Natural killer cell (primary cell): ENCODE results near the gene SUSD1. TPM values are rescaled to one million over a fixed set of nuclear protein-coding genes. Genes with fewer than 3 reads are reported as not detected.

ENCODE experiments used
- ATAC-seq, 3 donors: fragments of 150-1000 bp in 2 of 3; fragments of 200-7000 bp in 1 of 3; cut with Tn5 transposase; 1 replicate in 1 of 3; 2 replicates in 2 of 3; pipeline ENCODE4 v1.10.0; 2021; ENCODE audit warnings: mild to moderate bottlenecking in 2 of 3, moderate library complexity in 2 of 3
- DNase-seq, 2 donors: peaks; one replicate each; pipeline versions ENCODE4 v3.0.0 to v3.0.0-alpha.2; 2013 to 2021; ENCODE audit warnings: mixed read lengths in 1 of 2
- H3K27ac ChIP-seq: one replicate; pipeline ENCODE4 v1.5.1; 2013; ENCODE audit warnings: mild to moderate bottlenecking, low read length
- H3K27me3 ChIP-seq: one replicate; pipeline ENCODE4 v1.6.1; 2013; ENCODE audit warnings: low read length; ENCODE audit not compliant: control insufficient read depth, insufficient read depth
- H3K36me3 ChIP-seq: one replicate; pipeline ENCODE4 v1.6.1; 2013; ENCODE audit warnings: low read length; ENCODE audit not compliant: control insufficient read depth, insufficient read depth
- H3K4me1 ChIP-seq: one replicate; pipeline ENCODE4 v1.6.1; 2013; ENCODE audit warnings: low read length; ENCODE audit not compliant: control insufficient read depth, insufficient read depth
- H3K4me3 ChIP-seq: one replicate; pipeline ENCODE4 v1.5.1; 2013; ENCODE audit warnings: low read length
- H3K9me3 ChIP-seq: one replicate; pipeline ENCODE4 v1.6.1; 2013; ENCODE audit warnings: low read length; ENCODE audit not compliant: control insufficient read depth, insufficient read depth
- H3K27ac Mint-ChIP-seq, 2 donors: one replicate each; pipeline ENCODE4 v1.8.0; 2022; ENCODE audit warnings: mild to moderate bottlenecking in 2 of 2, mixed read lengths in 2 of 2, moderate library complexity in 1 of 2
- H3K27me3 Mint-ChIP-seq, 2 donors: one replicate each; pipeline ENCODE4 v1.8.0; 2022; ENCODE audit warnings: low read depth in 2 of 2, mixed read lengths in 2 of 2
- H3K36me3 Mint-ChIP-seq: one replicate; pipeline ENCODE4 v1.8.0; 2022; ENCODE audit warnings: mixed read lengths
- H3K4me1 Mint-ChIP-seq, 2 donors: one replicate each; pipeline ENCODE4 v1.8.0; 2022; ENCODE audit warnings: mixed read lengths in 2 of 2
- H3K4me3 Mint-ChIP-seq: one replicate; pipeline ENCODE4 v1.8.0; 2022; ENCODE audit warnings: mild to moderate bottlenecking, moderate library complexity, mixed read lengths
- H3K9me3 Mint-ChIP-seq, 2 donors: one replicate each; pipeline ENCODE4 v1.8.0; 2022; ENCODE audit warnings: mixed read lengths in 2 of 2
- CTCF ChIP-seq: fragments of 200-600 bp; IDR thresholded peaks from one replicate; pipeline ENCODE4 v1.8.0; 2022; ENCODE audit warnings: antibody characterized with exemption
- WGBS: methylation state at CpG from one replicate; pipeline ENCODE4 v1.1.7; 2013; ENCODE audit warnings: missing lambda C conversion rate; ENCODE audit not compliant: insufficient coverage; 5-methylcytosine and 5-hydroxymethylcytosine counted together
- intact Hi-C: fragments of 100-400 bp; cut with micrococcal nuclease; formaldehyde crosslinking; loops from one replicate; pipeline ENCODE4 v1.14.2; 2022
- total RNA-seq, 4 donors: library from RNA; stranded (reverse); fragments of 120-200 nt in 1 of 4; gene quantifications; one replicate each; pipeline versions ENCODE4 v1.2.3 to v1.2.4, GENCODE V29; 2013 to 2022

The SUSD1 gene
- total RNA-seq, 3 donors from 2014 or later (not counting 1 experiment from before 2014, with no cell fraction given): 74.1 to 97.4 (median 86.9) TPM

GRCh38 chr9:112184221-112184620 lies 9.1 kb upstream of the SUSD1 start:
- Mint-ChIP-seq H3K36me3 (no peaks in the 10 kb centered on the region), H3K27me3 (no peaks in the 10 kb centered on the region), H3K27ac (peak overlapping the region in 1 of 2 donors; percentile 28), H3K4me1 (peaks cover 25 to 29% of the 10 kb centered on the region in 2 donors), H3K9me3 (no peaks in the 10 kb centered on the region), H3K4me3 (no peak overlapping the region)
- Histone ChIP-seq H3K27me3 (no peaks in the 10 kb centered on the region), H3K36me3 (no peaks in the 10 kb centered on the region), H3K27ac (no peak overlapping the region), H3K4me3 (no peak overlapping the region), H3K4me1 (peaks cover 22% of the 10 kb centered on the region), H3K9me3 (no peaks in the 10 kb centered on the region)
- intact Hi-C loops: no loop called here
- DNase-seq (no peak), ATAC-seq (no peak)
- WGBS: no CpG with 5 or more reads among the region's 3 CpGs
- no peak for TF ChIP-seq CTCF

GRCh38 chr9:112180387-112180881 lies 5.3 kb upstream of the SUSD1 start:
- Histone ChIP-seq H3K27me3 (no peaks in the 10 kb centered on the region), H3K4me3 (no peak overlapping the region), H3K36me3 (no peaks in the 10 kb centered on the region), H3K4me1 (peaks cover 49% of the 10 kb centered on the region), H3K9me3 (no peaks in the 10 kb centered on the region), H3K27ac (peak overlapping the region; percentile 49)
- Mint-ChIP-seq H3K27me3 (no peaks in the 10 kb centered on the region), H3K4me1 (peaks cover 55 to 56% of the 10 kb centered on the region in 2 donors), H3K36me3 (no peaks in the 10 kb centered on the region), H3K9me3 (no peaks in the 10 kb centered on the region), H3K27ac (peak overlapping the region; percentile 77 to 91), H3K4me3 (peak overlapping the region; percentile 78)
- ATAC-seq (peak; percentile 76 to 89 (median 86)), DNase-seq (peak; percentile 42 to 80)
- intact Hi-C loops: loop anchor here (2.0 kb wide), 1 partner anchor 38 kb away; no protein-coding TSS in a partner anchor
- no peak for TF ChIP-seq CTCF
- WGBS: 1% methylated on average over 3 of the region's 3 CpGs

- intact Hi-C loops: loop anchor here (2.0 to 10.0 kb wide), 3 partner anchors 39 to 575 kb away; partner anchors contain the start of gene SNX30
- ATAC-seq (no peak), DNase-seq (peak in 1 of 2 donors; percentile 3)
- Histone ChIP-seq H3K27ac (peak overlapping the region; percentile 23), H3K27me3 (no peaks in the 10 kb centered on the region), H3K4me3 (no peak overlapping the region), H3K4me1 (peaks cover 51% of the 10 kb centered on the region), H3K36me3 (no peaks in the 10 kb centered on the region), H3K9me3 (no peaks in the 10 kb centered on the region)
- no peaks in the 10 kb centered on the region for H3K36me3 Mint-ChIP-seq
- WGBS: 83% methylated on average over 2 of the region's 4 CpGs
- peak overlapping the region; percentile 77 to 91 for H3K27ac Mint-ChIP-seq
- no peak overlapping the region for H3K4me3 Mint-ChIP-seq
- no peaks in the 10 kb centered on the region for H3K9me3 Mint-ChIP-seq
- no peak for TF ChIP-seq CTCF
- H3K4me1 Mint-ChIP-seq: peaks cover 58 to 60% of the 10 kb centered on the region in 2 donors
- no peaks in the 10 kb centered on the region for H3K27me3 Mint-ChIP-seq
These were observed 4.7 kb upstream of the SUSD1 start for GRCh38 chr9:112179816-112180215.

GRCh38 chr9:112176524-112176923 lies 1.4 kb upstream of the SUSD1 start:
- peak; percentile 28 to 74 for DNase-seq
- peak overlapping the region; percentile 88 for H3K4me3 Mint-ChIP-seq
- Histone ChIP-seq H3K9me3 (no peaks in the 10 kb centered on the region), H3K27me3 (no peaks in the 10 kb centered on the region), H3K27ac (peak overlapping the region; percentile 12), H3K4me1 (peaks cover 77% of the 10 kb centered on the region), H3K36me3 (no peaks in the 10 kb centered on the region), H3K4me3 (no peak overlapping the region)
- peak; percentile 27 to 41 (median 34) for ATAC-seq
- H3K36me3 Mint-ChIP-seq: no peaks in the 10 kb centered on the region
- no peaks in the 10 kb centered on the region for H3K9me3 Mint-ChIP-seq
- no peaks in the 10 kb centered on the region for H3K27me3 Mint-ChIP-seq
- peak overlapping the region; percentile 82 to 97 for H3K27ac Mint-ChIP-seq
- peaks cover 75 to 83% of the 10 kb centered on the region in 2 donors for H3K4me1 Mint-ChIP-seq
- intact Hi-C loops: loop anchor here (2.0 to 10.0 kb wide), 3 partner anchors 54 to 578 kb away; partner anchors contain the start of genes PTBP3 and SNX30
- TF ChIP-seq CTCF: no peak
- WGBS: 13% methylated on average over 1 of the region's 5 CpGs
